GM12873 (cell line): ENCODE results near the gene CLDN12.

Source experiments
- TF ChIP-seq, protein P1 (sequence below): IDR thresholded peaks from 2 replicates; pipeline ENCODE4 v1.5.1; 2012; ENCODE audit warnings: low read depth, mild to moderate bottlenecking, moderate library complexity, low read length, control low read depth; ENCODE audit not compliant: insufficient read depth; ENCODE audit errors: missing control alignments

CLDN12 gene

DNA sequence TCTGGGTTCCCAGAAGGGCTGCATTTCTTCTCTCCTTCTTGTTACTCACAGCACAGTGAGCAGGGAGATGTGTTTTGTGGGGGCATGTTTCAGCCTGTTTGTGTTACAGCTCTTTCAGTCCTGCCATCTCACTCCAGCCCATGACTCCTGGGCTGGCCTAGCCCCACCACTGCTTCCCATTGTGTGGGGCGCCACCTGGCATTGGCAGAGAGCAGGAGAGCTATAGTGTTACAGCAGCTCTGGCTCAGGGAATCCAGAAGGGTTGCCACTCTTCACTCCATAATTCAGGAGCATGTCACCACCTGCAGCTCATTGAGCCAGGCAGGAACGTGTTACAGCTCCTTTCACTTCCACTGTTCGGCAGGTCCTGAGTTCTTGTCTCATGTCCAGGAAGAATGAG lies 30.0 kb downstream of the CLDN12 start:
- TF ChIP-seq, protein P1, sequence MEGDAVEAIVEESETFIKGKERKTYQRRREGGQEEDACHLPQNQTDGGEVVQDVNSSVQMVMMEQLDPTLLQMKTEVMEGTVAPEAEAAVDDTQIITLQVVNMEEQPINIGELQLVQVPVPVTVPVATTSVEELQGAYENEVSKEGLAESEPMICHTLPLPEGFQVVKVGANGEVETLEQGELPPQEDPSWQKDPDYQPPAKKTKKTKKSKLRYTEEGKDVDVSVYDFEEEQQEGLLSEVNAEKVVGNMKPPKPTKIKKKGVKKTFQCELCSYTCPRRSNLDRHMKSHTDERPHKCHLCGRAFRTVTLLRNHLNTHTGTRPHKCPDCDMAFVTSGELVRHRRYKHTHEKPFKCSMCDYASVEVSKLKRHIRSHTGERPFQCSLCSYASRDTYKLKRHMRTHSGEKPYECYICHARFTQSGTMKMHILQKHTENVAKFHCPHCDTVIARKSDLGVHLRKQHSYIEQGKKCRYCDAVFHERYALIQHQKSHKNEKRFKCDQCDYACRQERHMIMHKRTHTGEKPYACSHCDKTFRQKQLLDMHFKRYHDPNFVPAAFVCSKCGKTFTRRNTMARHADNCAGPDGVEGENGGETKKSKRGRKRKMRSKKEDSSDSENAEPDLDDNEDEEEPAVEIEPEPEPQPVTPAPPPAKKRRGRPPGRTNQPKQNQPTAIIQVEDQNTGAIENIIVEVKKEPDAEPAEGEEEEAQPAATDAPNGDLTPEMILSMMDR = no peak

DNA sequence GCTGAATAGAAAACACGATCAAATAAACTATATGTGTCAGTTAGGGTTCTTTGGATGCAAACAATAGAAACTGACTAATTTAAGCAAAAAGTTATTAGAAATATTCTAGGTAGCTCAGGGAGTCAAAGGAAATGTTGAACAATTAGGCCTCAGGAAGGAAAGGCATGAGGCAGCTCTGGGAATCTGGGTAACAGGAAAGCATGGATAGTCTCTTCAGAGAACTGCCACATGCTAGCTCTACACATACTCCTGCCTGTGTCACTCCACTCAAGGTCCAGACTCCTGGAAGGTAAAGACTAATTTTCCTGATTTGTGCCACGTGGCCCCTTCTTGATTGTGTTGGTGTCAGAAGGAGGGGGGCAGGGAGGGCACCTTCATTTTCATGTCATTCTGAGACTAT lies 42.4 kb downstream of the CLDN12 start:
- TF ChIP-seq, protein P1 = no peak

DNA sequence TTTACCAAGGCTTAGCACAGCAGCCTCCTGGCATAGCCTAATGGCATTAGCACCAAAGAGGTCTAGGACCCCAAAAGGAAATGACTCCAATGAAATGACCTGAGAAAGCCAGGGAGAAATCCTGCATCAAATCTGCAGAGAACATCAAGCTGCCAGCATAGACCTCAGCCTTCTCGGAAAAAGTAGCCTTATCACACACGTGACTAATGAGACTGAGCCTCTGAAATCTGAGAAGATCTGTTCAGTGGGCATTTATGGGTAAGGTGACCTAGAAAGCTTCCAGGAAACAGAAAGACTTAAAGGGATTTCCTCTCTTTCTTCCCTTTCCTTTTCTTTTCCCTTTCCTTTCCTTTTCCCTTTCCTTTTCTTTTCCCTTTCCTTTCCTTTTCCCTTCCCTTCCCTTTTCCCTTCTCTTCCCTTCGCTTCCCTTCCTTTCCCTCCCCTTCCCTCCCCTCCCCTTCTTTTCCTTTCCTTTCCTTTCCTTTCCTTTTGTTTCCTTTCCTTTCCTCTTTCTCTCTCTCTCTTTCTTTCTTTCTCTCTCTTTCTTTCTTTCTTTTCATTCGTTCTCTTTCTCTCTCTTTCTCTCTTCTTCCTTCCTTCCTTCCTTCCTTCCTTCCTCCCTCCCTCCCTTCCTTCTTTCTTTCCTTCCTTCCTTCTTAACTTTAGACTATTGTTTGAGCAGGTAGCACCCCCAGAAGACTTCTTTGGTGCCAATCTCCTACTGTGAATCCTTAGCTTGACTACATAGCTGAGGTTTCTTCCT lies 43.1 kb downstream of the CLDN12 start:
- TF ChIP-seq, protein P1 = no peak

DNA sequence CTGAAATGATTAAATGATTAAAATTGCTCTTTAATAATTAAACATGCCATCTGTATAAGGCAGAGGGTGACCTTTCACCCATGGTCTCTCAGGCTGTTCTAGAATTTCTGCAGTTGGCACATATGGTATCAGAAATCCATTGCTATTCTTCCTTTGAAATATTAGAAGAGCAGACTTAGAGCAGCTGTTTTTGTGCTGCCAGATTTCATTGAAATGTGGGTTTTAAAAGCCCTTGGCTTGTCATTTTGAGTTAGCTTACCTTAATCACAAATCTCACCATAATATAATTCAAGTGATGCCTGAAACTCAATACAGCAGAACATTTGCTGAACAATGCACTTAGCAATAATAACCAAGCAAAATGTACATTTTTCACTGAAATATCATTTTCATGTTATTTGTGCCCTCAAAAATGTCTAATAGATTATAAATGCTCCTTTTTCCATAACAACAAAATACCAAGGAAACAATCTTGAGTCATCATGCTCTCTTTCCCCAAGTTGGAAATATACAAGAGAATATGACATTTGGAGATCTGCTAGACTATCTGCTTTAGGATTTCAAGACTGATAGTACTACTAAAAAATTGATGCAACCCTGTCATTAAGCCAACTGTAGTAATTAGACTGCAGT lies 50.1 kb downstream of the CLDN12 start:
- TF ChIP-seq, protein P1 = no peak

DNA sequence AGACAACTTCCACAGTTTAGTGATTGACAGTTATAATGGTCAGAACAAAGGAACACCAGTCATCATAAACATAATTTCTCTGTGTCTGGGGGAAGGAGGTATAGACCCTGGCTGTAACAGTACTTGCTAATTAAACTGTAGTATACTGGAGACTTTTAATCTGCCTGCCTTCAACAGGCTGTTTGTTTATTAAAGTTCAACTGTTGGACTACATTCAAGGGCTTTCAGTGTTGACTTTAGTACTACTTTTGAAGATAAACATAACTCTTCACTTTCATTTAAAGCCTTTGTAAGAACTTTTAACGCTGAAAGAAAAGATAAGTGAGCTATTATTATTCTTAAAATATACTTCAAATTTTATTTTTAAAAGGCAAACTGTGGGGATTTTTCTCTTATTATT lies 50.7 kb downstream of the CLDN12 start:
- TF ChIP-seq, protein P1 = no peak

DNA sequence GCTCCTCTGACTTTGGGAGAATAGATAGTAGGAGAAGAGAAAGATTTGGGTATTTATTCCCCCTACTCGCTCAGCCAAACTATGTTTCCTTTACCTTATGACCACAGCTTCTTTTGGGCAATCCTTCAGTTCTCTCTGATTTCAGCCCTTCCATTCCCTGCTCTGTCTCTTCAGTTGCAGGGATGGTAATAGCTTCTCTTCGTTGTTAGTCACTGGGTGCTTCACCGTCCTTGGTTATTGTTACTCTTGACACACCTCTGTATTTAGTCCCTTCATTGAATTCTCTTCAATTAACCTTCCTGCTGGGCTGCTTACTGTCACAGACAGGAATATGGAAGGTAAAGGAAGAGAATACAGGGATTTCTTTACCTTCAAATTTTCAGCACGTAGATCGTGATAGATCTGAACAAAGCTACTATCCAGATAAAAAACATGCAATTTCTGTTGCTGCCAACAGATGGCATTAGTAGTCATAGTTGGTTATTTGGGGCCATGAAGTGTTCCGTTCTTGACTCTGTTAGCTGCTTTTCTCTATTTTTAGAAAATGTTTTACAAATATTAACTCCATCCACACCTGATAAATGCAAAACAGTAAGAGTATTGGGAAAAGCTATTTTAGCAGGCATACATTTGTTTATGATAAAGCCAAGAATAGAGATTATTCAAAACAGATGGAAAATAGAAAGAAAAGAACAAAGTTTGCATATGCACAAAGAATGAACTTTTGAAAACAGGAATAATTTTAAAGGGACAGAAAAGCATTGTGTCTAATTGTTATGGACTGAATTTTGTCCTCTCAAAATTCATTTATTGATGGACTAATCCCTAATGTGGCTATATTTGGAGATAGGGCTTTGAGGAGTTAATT lies 52.1 kb downstream of the CLDN12 start:
- TF ChIP-seq, protein P1 = peak; percentile 74

DNA sequence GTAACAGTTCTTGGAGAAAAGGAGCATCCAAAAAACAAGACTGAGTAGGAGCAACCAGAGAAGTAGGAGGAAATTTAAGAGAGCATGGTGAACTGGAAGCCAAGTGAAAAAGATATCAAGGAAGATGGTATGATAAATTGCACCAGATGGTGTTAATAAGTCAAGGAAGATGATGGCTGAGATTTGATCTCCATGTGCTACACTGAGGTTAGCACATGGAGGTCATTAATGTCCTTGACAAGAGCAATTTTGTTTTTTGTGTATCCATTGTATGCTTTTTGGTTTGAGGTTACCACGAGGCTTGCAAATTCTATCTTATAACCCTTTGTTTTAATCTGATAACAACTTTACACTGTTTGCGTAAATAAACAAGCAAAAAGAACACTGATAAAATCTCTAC lies 54.8 kb downstream of the CLDN12 start:
- TF ChIP-seq, protein P1 = no peak
